MV-4-11 (cell line): ENCODE results near the gene WBP11.

Source experiments
- DNase-seq: peaks from one replicate; lab custom pipeline; 2025; lab: John Stamatoyannopoulos, UW

WBP11 gene

DNA sequence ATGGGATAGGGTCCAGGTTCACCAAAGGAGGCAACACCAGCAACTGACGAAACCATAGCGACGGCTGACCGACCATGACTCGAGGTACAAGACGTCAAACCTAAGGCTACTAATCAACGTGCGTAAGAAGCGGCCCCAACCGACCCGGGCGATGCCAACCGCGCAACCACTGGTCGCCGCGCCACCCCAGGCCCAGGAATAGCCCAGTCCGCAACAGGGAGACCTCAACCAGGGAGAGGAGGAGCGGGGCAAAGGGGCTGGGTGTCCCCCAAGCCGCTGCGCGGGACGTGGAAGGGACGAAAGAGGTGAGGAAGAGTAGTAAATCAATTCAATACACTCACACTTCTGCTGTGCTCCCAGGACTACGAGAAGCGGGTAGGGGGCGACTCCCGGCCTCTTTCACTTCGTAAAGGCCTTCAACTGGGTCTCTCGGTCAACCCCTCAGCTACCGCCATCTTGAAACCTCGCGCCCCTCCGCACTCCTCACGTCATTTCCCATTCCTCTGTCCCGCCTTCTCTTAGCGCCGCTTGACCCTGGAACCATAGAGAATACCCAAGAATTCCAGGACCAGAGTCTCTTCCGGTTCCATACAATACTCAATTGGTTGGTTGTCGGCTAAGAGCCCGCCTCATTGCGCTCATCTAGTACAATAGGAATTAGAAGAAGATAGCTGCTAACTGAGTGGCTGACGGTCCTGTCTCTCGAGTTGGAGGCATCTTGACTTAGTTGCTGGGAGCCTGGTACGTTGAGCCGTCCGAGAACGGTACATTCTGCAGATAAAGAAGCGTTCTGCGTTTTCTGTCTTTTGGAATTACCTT, at the start of gene WBP11, which contains the start of gene C12orf60:
TSS of gene WBP11 (minus strand) at position 468 of the 819 bp plus-strand sequence. CDS start 2,095 bp downstream, outside the sequence.
TSS of gene C12orf60 (plus strand) at position 660 of the 819 bp plus-strand sequence. CDS start 19,266 bp downstream, outside the sequence.
- peak; percentile 99 for DNase-seq

DNA sequence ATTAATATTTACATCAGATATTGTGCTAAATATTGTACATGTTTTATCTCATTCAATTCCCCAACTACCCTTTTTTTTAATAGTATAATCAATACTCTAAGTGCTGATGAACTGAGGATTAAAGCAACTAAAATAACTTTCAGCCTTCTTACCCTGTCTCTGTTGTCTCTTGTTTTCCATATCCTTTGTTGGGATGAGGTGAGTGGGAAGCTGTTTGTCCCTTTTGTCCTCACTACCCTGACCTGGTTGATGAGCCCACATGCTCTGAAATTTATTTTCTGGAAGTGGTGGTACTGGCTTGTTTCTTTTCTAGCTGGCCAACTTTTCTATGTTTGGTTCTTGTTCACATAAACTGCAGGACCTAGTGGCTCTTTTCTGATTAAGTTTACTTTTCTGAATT, 49.6 kb upstream of the WBP11 start:
- no peak for DNase-seq

DNA sequence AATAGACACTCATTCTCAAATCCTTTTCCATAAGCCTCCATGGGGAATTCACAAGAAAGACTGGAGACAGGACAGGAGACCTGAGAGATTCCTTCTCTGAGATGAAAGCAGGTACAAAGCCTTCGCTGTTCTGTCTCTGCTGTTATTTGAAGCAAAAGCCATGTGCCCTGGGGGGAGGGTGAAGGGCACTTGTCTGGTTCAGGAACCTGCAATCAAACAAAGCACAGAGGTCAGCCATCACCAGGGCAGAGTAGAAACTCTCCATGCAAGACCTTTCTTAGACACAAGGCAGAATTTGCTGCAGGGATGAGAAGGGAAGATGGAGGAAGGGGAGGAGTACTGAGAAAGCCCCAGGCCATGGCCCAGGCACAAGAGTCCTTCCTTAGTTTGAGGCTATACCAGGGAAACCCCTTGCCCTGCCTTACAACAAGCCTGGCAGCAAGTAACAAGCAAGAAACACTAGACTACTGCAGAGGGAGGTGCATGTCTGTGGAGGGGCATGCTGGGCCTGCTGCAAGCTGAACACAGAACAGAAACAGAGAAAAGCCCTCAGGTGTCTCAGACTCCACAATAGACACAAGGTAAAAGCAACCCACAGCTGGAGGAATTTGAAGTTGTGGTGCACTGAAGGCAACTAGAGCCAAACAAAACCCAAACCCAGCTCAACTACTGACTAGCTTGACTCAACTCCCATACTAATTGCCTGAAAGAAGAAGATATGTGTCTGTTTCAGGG, 47.8 kb upstream of the WBP11 start:
- no peak for DNase-seq

DNA sequence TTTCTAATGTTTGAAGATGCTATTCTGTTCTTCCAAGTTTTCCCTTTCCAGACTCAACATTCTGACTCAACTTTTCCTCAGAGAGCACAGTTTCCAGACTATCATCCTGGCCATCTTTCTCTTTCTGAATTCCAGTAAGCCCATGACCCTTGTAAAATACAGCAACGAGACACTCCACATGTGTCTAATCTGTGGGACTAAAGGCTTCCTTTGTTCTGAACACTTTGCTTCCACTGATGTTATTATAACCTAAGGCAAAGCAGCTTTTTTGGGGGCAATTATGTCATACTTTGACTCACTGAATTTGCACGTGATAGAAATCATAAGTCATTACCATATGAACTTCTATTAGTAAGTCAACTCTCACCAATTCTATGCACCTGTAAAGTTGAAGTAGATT, 46.4 kb upstream of the WBP11 start:
- no peak for DNase-seq

DNA sequence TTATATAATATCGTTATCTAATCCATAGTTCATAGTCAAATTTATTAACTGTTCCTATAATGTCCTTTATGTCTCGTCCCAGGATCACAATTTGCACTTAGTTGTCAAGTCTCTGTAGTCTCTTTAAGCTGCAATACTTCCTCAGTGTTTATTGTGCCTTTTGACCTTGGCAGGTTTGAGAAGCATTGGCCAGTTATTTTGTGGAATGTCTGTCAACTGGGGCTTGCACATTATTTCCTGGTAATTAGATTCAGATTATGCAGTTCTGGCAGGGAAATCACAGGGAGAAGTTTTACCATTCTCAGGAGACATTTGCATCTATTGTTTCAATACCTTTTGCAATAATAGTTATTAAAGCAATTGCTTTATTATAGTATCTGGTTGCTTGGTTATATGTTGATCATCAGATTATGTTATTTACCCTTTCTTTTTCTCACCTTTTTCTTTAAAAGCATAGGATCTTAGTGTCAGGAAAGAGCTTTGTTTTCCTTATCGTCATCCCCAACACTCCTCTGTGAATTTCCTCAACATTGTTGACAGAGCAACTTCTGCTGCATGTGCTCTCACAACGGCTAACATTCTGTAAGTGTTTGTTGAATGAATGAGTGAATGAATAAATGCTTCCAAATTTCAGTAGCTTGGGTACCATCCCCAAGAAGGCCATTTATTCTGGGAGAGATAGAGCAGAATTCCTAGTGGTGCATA, 43.8 kb upstream of the WBP11 start:
- no peak for DNase-seq

DNA sequence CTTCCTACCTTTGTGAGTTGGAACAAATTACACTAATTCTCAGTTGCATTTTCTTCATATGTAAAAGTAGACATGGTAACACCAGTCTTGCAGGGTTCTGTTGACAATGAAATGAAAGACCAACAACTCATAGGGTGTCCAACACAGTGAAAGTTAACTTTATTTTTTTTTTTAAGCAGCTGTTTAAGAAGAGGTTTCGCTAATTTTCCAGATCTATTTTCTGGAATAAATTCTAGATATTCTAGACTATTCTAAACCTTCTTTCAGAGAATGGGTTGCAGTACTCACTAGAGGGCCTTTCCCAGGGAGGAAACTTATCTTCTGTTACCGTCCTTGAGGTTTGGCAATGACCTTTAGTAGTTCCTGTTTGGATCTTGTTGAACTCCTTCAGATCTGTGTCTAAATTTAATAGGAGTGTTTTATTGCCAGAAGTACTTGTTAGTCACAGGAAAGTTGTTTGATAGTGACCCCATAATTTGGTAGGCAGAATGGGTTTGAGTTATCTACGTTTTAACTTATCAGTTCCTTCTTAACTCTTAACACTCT, 42.8 kb upstream of the WBP11 start:
- DNase-seq: peak; percentile 25

DNA sequence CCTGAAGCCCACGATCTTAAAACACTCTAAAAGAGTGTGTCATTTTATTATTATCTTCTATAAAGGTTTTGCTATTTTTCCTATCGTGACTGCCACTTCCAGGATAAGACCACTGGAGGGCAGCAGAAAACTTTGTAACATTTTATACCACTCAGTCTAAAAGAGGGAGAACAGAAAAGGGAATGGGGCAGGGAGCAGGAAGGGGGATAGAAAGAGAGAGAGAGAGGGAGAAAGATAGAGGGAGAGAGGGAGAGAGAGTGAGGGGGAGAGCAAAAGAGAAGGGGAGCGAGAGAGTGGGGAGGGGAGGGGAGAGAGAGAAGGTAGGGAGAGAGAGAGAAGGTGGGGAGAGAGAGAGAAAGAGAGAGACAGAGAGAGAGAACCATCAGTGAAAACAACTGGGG, 42.1 kb upstream of the WBP11 start:
- DNase-seq: peak; percentile 52

DNA sequence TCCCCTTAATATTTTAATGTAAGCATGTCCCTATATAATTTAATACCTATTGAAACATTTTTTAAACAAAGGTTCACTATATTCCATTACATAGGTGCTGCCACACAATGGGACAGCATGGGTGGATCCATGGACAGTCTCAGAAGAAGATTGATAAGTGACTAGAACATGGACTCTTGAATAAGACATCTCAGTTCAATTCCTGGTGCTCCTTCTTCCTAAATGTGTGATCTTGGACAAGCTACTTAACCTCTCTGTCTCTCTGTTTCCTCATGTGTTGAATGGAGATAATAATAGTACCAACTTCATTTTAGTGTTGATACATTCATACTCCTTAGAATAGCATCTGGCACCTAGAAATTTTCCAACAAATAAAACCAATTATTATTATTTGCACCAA, 41.1 kb upstream of the WBP11 start:
- no peak for DNase-seq

DNA sequence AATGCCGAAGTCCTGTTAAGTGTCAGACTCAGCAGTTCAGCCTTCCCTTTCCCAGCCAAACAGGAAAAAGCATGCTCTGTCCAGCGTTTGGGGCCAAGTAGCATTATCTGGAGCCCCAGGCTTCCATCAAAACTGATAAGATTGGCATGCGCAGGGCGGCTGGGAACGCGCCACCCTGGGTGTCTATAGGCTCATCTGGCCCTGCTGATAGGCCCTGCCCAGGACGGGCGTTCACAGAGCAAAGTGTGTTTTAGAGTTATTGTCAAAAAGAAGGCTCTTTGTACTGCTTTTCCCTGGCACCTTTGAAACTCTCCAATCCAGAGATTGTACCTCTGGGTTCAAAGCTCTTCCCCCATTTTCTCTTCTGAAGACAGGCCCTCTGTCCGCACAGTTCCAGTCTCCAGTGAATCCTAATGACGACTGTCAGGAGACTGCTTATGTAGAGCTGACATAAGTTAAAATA, 40.2 kb upstream of the WBP11 start, which contains the start of gene ART4:
TSS of gene ART4 (minus strand) at position 102 of the 463 bp plus-strand sequence. CDS start 413 bp downstream, outside the sequence.
- no peak for DNase-seq

DNA sequence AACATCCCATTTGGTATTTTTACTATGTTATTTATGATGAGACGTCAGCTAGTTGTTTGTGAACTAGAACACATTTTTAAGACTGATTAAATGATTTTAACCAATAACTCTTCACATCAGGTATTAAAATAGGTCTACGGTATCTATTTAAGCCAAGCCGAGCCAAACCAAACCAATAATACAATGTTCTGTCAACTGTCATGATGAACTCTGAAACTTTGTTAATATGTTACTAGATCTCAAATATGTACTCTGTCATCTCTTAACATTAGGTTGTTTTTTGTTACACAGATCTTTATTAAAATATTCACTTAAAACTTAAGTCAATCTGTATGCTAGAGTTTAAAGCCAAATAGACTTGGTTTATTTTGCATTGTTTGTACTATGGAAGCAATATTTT, 39.0 kb upstream of the WBP11 start:
- DNase-seq: no peak

DNA sequence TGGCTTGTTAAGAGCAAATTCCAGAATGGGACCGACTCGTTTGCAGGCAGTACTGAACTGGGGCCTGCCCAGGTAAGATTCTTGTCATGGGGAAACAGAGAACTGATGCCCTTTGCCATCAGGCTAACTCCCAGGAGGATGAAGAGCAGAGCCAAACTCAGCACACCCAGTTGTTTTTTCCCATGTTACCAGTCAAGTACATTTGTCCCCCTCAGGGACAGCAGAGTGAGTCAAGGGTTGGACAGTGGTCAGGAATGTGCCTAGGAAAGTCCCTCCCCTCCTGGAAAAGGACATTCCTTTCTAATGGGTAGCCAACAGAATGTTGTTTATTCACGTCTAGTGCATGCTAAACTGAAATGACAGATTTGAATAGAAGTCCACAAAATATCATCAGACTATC, 38.5 kb upstream of the WBP11 start:
- DNase-seq: no peak

DNA sequence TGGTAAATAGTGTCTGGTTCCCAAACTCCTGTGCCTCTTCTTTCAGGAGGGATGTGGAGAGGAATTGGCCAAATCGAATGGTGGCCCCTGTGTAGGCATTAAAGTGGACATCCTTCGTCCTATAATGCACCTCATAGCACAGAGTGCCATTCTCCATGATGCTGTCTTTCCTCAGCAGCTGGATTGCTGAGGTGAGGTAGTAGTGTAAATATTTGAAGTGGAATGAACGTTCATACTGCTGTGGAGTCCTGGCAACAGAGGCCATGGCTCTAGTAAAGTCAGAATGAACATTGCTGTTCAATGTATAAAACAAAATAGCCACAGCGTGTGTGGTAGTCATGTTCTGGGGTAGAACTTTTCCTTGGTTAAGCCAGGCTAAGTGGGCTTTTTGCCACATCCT, 37.3 kb upstream of the WBP11 start:
- no peak for DNase-seq

DNA sequence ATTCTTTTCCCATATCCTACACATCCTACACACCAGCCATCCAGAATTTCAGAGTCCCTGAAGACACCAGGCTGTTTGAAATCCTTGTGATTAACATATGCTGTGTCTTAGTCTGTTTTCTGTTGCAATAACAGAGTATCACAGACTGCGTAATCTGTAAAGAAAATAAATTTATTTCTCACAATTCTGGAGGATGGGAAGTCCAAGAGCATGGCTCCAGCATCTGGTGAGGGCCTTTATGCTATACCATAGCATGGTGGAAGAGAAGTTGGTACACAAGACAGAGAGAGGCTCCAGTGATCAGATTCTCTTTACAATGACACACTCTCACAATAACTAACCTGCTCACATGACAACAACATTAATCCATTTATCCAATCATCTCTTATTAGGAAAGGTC, 36.0 kb upstream of the WBP11 start:
- no peak for DNase-seq

DNA sequence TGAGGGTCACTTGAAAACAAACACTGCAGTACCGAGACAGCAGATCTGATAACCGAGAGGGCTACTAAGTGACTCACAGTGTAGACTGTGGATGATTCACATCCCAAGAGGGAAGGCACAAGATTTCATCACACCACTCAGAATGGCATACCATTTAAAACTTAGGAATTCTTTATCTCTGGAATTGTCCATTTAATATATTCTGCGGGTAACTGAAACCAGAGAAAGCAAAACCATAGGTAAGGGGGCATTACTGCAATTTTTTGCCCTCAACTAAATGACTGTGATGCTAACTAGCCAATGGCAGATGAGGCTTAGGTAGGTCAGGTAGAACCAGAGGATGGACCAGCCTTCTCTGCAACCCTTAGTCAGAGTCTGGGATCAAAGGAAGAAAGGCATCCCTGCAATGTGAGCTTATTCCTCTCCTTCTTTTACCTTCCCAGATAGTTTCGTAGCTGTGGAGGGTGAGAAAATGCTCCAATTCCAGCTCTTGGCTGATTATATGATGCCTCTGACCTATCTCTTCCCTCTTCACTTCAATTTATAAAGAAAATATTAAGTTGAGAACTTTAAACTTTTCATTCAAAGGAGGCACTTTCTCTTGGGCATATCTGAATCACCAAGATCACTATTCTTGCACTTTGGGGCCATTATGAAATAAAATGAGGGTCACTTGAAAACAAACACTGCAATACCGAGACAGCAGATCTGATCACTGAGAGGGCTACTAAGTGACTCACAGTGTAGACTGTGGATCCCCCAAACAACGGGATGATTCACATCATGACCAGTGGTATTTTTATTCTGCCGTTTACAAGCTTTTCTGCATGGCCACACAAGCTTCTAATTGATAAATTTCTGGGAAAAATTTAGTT, 33.3 kb upstream of the WBP11 start:
- DNase-seq: no peak

DNA sequence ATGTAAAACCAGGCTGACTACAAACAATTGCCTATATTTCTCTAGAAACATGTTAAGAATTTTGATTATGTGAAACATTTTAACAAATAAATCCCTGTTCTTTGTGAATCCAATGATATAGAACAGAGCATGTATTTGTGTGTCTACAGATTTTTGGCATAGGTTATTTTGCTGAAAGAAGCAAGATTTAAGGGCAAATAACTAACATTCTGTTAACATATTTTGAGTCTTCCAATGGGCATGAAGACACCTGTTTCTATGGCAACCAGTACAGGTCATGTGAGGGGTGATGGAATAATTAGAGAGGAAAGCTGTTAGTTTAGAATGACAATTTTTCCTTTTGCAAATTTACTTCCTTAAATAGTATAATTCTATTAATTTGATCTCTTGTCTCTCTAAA, 31.2 kb upstream of the WBP11 start:
- DNase-seq: no peak

DNA sequence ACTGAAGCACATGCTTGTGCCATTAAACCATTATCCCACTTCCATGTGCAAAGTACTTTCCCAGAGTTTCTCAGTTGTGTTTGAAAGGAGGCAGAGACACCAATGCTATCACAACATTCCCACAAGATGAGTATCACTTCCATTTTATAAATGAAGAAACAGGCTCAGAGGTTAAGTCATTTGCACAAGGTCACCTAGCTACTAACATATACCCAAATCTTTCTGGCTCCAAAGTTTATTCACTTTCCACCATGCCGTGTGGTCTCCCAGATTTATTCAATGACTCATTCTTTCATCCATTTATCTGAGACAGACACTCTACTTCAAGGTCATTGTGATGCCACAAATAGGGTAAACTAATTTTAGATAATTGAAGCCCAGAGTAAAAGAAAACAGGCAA, 30.7 kb upstream of the WBP11 start:
- DNase-seq: no peak

DNA sequence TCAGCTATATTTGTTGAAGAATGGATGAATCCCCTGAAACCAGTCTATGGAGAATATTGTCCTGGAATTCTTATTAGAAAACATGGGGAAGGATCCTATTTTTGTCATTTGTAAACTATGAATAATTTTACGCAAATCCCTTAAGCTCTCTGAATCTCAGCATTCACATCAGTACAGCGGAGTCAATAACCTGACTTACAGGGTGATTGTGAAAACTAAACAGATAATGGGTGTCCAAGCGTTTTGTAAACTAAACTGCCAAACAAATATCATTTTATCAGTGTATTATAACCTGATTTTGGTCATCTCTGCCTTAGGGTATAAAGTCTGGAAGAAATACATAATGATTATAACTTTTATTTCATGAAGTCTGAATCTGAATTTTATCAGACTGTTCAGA, 30.1 kb upstream of the WBP11 start:
- DNase-seq: no peak

DNA sequence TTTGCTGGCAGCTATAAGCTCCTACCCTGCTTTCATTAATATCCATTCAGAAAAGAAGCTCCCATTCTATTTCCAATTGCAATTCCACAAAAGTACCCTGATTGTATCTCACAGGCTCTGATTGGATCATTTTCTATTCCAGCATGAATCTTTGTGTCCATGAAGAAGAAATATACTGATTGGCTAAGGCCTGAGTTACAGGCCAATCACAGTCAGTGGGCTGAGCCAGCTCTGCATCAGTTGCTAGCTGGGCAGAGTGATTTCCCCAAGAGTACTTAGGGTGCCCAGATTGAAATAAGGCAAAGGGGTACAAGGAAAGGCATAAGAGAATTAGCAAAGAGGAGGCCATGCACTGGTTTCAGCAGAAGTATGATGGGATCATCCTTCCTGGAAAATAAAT, 25.6 kb upstream of the WBP11 start:
- DNase-seq: no peak

DNA sequence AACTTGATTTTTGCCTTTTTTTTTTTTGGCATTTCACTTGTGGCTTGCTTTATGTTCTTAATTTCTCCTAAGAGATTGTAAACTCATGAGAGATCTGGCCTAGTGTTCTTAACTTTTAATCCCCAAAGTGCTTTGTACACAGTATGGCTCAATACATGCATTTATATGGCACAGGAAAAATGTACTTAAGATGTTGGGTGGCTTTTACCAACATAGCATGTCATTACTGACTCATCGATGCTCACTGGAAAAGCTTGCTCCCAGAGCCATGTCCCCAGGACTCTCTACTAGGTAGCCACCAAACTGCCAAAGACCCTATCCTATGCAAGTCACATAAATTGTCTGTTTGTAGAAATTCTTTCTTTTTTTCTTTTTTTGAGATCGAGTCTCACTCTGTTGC, 23.8 kb upstream of the WBP11 start:
- DNase-seq: no peak

DNA sequence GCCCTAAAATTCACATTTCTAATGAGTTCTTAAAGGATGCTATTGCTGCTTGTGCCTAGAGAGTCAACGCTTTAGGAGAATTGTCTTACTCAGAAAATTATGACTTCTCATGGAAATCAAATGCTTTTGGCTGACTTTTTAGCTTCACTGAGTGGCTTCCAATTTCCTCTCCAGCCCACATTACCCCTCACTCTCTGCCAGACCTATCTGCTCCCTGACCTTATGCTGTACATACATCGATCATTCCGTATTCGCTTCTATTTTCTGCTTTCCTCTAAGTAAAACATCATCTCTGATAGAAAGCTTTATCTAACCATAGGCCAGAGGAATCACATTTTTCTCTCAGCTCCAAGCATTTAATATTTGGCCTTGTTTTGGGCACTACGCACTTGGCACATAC, 23.2 kb upstream of the WBP11 start:
- no peak for DNase-seq

DNA sequence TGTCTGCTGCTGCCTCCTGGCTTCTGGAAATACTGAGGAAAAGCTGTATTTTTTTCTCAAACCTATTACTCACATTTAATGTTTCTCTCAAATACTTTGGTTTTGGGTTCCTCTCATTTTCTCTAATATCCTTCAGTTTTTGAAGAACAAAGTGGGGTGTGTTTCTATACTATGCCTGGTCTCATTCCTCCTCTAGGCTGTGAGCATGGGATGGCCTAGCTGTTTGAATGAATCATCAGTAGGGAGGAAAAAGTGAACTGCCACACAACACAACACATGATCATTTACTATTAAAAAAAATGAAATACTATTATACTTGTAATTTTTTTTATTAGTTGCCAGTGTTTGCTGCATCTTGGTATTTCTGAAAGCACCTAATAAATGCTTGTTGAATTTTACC, 22.0 kb upstream of the WBP11 start:
- no peak for DNase-seq
